ENCODE measurements around the gene KAT8.
"Not testable (repeated sequence)": the region's sequence is repeated elsewhere in the genome, so short reads cannot be mapped to it uniquely, and the experiment has no call there.

KAT8 gene

GRCh38 chr16:31168848-31169247, 51.4 kb downstream of the KAT8 start:
- no peak for TF ChIP-seq CTCF (IDR thresholded peaks at IDR 0.05; ENCODE audit: low read depth, low read length)
- no peak for DNase-seq (ENCODE audit: low read depth, low spot score)
- no peak overlapping the region for H3K4me3 ChIP-seq (ENCODE audit: low read depth, low read length)
- in situ Hi-C loops (cut with HindIII; ENCODE audit: low sequenced_read_pairs) = no loop called here

DNA sequence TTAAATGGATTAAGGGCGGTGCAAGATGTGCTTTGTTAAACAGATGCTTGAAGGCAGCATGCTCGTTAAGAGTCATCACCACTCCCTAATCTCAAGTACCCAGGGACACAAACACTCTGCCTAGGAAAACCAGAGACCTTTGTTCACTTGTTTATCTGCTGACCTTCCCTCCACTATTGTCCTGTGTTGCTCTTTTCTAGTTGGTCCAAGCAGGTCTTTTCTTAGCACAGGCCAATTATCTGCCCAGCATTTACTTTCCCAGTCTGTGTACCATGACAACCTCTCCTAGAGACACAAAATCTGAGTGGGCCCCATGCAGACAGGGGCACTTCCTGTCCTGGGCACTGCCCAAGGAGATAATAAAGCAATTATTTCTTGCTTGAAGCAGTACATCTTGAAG, 52.6 kb downstream of the KAT8 start:
- DNase-seq (ENCODE audit: low read depth, low spot score); in situ Hi-C loops (cut with HindIII; ENCODE audit: low sequenced_read_pairs); H3K4me3 ChIP-seq (ENCODE audit: low read depth, low read length): not testable (repeated sequence)

DNA sequence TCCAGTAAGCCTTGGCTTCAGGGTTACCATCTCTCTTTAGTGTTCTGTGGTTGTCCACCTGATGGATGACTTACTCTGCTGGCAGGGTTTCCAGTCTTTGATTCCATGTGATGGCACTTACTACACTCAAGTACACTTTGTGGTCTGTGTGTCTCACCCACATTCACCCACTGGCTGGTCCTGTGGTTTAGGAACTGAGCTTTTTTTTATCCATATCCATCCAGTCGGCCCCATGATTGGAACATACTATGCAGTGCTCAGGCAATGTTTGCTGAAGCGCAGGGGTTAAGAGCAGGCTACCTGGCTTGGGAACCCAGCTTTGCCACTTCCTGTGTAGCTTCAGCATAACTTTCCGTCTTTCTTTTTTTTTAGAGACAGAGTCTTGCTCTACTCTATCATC, 59.7 kb downstream of the KAT8 start:
- DNase-seq (ENCODE audit: low read depth, low spot score) = peak; percentile 82
- in situ Hi-C loops (cut with HindIII; ENCODE audit: low sequenced_read_pairs) = loop anchor here (25.0 kb wide), 1 partner anchor 285 kb away; the partner anchor contains the start of genes ARMC5 and TGFB1I1
- TF ChIP-seq CTCF (IDR thresholded peaks at IDR 0.05; ENCODE audit: low read depth, low read length) = no peak
- H3K4me3 ChIP-seq (ENCODE audit: low read depth, low read length) = no peak overlapping the region

DNA sequence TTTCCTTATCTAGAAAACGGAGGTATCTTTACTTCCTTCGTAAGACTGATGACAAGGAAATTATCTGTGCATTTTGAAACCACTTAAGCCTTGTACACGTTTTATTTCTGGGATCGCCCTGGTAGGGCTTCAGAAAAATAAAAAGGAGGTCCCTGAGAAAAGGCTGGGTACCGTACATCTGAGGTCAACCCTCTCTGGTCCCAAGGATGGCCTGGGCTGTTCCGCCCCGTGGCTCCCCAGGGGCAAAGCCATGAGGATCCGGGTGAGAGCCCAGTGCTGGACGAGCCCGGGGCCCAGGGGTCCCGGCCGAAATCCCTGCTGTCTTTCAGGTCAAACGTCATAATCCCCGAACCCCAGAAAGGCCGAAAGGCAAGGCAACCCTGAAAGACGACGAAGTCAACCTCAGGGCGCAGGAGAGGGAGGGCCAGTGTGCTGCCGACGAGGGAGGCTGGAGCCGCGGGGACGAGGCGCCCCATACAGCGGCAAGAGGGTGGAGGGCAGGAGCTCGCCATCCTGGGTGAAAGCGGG, 61.8 kb downstream of the KAT8 start:
- peak overlapping the region; percentile 98 for H3K4me3 ChIP-seq (ENCODE audit: low read depth, low read length)
- TF ChIP-seq CTCF (IDR thresholded peaks at IDR 0.05; ENCODE audit: low read depth, low read length) = no peak
- in situ Hi-C loops (cut with HindIII; ENCODE audit: low sequenced_read_pairs) = loop anchor here (25.0 kb wide), 1 partner anchor 283 kb away; the partner anchor contains the start of genes ARMC5 and TGFB1I1
- no peak for DNase-seq (ENCODE audit: low read depth, low spot score)

GRCh38 chr16:31179747-31180459, 62.4 kb downstream of the KAT8 start, which contains the start of gene FUS:
Gene FUS (plus strand): TSS chr16:31180139. CDS start chr16:31180215, 76 bp downstream.
- peak within 1 kb of the TSS; percentile 98 for H3K4me3 ChIP-seq (ENCODE audit: low read depth, low read length)
- no peak for TF ChIP-seq CTCF (IDR thresholded peaks at IDR 0.05; ENCODE audit: low read depth, low read length)
- peak; percentile 89 for DNase-seq (ENCODE audit: low read depth, low spot score)
- in situ Hi-C loops (cut with HindIII; ENCODE audit: low sequenced_read_pairs) = loop anchor here (25.0 kb wide), 1 partner anchor 282 kb away; the partner anchor contains the start of genes ARMC5 and TGFB1I1

Measured in astrocyte of the spinal cord (primary cell).